PC-3 (cell line): ENCODE measurements around the gene FNDC5.

ENCODE experiments used
- EZH2 ChIP-seq: fragments of 300-600 bp; sonication (generic); IDR thresholded peaks from one replicate; pipeline ENCODE4 v1.6.1; 2017; ENCODE audit warnings: antibody characterized with exemption, mild to moderate bottlenecking, low read length; ENCODE audit not compliant: unreplicated experiment
- TF ChIP-seq, protein P1 (sequence below): fragments of 300-600 bp; sonication (generic); conservative IDR thresholded peaks from 2 replicates; pipeline ENCODE4 v1.5.1; 2017; ENCODE audit warnings: antibody characterized with exemption, low read depth, mild to moderate bottlenecking, low read length

DNA sequence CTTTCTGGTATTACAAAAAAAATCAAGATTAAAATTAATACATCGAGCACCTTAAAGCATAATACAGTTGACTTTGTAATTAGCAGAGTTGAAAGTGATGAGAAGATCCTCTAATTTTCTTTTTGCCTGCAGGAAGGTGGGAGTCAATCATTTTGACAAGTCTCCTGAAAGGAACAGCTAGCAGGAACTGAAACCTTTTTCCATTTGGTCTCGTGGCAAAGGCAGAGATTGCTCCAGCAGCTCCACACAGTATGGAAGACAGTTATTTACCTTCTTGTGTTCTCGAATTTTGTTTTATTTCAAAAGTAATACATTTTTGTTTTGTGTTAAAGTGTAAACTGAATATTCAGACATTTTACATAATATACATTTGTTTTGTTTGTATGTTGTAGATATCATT is 45.5 kb downstream of the FNDC5 start:
- TF ChIP-seq, protein P1, sequence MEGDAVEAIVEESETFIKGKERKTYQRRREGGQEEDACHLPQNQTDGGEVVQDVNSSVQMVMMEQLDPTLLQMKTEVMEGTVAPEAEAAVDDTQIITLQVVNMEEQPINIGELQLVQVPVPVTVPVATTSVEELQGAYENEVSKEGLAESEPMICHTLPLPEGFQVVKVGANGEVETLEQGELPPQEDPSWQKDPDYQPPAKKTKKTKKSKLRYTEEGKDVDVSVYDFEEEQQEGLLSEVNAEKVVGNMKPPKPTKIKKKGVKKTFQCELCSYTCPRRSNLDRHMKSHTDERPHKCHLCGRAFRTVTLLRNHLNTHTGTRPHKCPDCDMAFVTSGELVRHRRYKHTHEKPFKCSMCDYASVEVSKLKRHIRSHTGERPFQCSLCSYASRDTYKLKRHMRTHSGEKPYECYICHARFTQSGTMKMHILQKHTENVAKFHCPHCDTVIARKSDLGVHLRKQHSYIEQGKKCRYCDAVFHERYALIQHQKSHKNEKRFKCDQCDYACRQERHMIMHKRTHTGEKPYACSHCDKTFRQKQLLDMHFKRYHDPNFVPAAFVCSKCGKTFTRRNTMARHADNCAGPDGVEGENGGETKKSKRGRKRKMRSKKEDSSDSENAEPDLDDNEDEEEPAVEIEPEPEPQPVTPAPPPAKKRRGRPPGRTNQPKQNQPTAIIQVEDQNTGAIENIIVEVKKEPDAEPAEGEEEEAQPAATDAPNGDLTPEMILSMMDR: no peak
- no peak for TF ChIP-seq EZH2
